Measurements from ENCODE around the gene SNORC.

- TF ChIP-seq CTCF (IDR thresholded peaks at IDR 0.05) (no peak), POLR2A (IDR thresholded peaks at IDR 0.05) (no peak)
Measured at GRCh38 chr2:232866104-232866503, 4.0 kb upstream of the SNORC start.
